NB4 (cell line): ENCODE measurements around the gene CCSER1.
"Not testable (repeated sequence)": the region's sequence is repeated elsewhere in the genome, so short reads cannot be mapped to it uniquely, and the experiment has no call there.

Source experiments
- DNase-seq: peaks from one replicate; pipeline ENCODE4 v3.0.0; 2010; ENCODE audit warnings: low read depth
- H3K4me3 ChIP-seq: one replicate; pipeline ENCODE4 v1.5.1; 2011; ENCODE audit warnings: mild to moderate bottlenecking, low read depth, low read length, moderate library complexity
- MYC ChIP-seq: IDR thresholded peaks from 2 replicates; pipeline ENCODE4 v1.6.1; 2011; ENCODE audit warnings: low read depth, low read length
- POLR2A ChIP-seq: IDR thresholded peaks from 2 replicates; pipeline ENCODE4 v1.6.1; 2011; ENCODE audit warnings: mild to moderate bottlenecking; ENCODE audit not compliant: insufficient read length; ENCODE audit errors: extremely low read depth
- TF ChIP-seq, protein P1 (sequence below): IDR thresholded peaks from 2 replicates; pipeline ENCODE4 v1.6.1; 2011; ENCODE audit warnings: low read depth, low read length
- TF ChIP-seq, protein P2 (sequence below): IDR thresholded peaks from one replicate; pipeline ENCODE4 v1.5.1; 2012; ENCODE audit warnings: low read depth, low read length

CCSER1 gene

DNA sequence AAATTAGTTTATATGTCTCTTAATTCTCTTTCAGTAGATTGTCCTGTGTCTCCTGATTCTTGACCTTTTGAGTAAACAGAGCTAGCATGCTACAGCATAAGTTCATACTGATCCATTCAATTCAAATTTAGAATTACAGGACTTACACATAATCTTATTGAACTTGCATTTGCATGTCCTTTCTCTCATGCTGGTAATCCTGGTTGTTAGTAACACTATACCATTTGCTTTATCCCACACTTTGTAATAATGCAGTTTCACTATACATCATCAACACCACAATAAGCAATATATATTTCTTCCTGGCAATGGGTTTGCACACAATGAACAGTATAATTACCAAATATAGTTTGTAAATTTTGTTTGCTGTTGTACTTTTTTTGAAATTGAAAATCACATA, 1239.4 kb downstream of the CCSER1 start:
- no peak overlapping the region for H3K4me3 ChIP-seq
- TF ChIP-seq, protein P1, sequence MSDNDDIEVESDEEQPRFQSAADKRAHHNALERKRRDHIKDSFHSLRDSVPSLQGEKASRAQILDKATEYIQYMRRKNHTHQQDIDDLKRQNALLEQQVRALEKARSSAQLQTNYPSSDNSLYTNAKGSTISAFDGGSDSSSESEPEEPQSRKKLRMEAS, result no peak
- TF ChIP-seq, protein P2, sequence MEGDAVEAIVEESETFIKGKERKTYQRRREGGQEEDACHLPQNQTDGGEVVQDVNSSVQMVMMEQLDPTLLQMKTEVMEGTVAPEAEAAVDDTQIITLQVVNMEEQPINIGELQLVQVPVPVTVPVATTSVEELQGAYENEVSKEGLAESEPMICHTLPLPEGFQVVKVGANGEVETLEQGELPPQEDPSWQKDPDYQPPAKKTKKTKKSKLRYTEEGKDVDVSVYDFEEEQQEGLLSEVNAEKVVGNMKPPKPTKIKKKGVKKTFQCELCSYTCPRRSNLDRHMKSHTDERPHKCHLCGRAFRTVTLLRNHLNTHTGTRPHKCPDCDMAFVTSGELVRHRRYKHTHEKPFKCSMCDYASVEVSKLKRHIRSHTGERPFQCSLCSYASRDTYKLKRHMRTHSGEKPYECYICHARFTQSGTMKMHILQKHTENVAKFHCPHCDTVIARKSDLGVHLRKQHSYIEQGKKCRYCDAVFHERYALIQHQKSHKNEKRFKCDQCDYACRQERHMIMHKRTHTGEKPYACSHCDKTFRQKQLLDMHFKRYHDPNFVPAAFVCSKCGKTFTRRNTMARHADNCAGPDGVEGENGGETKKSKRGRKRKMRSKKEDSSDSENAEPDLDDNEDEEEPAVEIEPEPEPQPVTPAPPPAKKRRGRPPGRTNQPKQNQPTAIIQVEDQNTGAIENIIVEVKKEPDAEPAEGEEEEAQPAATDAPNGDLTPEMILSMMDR, result no peak
- TF ChIP-seq MYC, result no peak
- no peak for TF ChIP-seq POLR2A
- no peak for DNase-seq

DNA sequence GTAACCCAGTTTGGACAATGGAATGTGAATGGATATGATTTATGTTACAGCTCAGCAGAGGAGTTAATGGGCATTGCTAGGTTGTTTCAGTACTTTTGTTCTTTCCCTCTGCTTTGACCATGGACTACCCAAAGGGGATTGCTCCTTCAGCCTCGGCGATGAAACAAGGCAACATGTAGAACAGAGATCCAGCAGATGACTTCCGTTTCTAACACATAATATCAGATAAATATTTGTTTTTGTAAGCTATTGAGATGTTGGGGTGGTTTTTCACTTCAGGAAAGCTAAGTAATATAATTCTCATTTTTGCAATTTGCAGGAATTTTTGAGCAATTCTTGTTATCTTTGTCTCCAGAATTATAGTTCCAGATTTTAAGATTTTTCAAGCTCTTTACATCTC, 1241.9 kb downstream of the CCSER1 start:
- DNase-seq, result no peak
- H3K4me3 ChIP-seq, result no peak overlapping the region
- TF ChIP-seq, protein P1, result no peak
- TF ChIP-seq POLR2A (no peak), MYC (no peak)
- TF ChIP-seq, protein P2, result no peak

DNA sequence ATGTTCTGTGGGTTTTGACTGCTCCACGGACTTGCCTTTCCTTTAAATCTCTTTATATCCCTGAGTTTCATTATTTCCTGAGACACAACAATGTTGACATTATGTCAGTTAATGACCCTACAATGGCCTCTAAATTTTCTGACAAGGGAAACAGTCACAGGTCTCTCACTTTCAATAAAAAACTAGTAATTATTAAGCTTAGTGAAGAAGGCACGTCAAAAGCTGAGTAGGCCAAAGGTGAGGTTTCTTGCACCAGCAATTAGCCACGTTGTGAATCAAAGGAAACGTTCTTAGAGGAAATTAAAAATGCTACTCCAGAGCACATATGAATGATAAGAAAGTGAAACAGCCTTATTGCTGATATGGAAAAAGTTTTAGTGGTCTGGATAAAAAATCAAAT, 1246.4 kb downstream of the CCSER1 start:
- H3K4me3 ChIP-seq, result no peak overlapping the region
- TF ChIP-seq, protein P2, result no peak
- TF ChIP-seq, protein P1, result no peak
- TF ChIP-seq POLR2A, result no peak
- DNase-seq, result no peak

DNA sequence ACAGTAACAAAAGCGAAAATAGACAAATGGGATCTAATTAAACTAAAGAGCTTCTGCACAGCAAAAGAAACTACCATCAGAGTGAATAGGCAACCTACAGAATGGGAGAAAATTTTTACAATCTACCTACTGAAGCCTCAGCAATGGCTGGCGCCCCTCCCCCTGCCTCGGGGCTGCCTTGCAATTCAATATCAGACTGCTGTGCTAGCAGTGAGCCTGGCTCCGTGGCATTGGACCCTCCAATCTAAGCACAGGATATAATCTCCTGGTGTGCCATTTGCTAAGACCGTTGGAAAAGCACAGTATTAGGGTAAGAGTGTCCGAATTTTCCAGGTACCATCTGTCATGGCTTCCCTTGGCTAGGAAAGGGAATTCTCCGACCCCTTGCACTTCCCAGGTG, 1278.2 kb downstream of the CCSER1 start:
- not testable (repeated sequence) for DNase-seq

DNA sequence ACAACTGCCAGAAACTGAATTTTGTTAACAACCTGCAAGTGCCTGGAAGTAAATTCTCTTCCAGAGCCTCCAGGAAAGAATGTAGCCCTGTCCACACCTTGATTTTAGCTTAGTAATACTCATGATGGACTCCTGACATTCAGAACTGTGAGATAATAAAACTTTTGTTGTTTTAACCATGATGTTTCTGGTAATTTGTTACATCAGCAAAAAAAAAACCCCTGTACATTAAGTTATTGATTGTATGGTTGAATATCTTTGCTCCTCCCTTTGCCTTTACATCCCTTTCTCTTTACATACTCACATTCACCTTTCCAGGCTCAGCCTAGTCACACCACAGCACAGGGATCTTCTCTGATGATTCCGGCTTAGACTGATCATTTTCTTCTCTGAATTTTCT, 1294.8 kb downstream of the CCSER1 start:
- no peak for DNase-seq
- H3K4me3 ChIP-seq, result no peak overlapping the region
- TF ChIP-seq POLR2A (no peak), MYC (no peak)
- TF ChIP-seq, protein P2, result no peak
- TF ChIP-seq, protein P1, result no peak

More for the DNA sequence above, 1278.2 kb downstream of the CCSER1 start:
- H3K4me3 ChIP-seq, result not testable (repeated sequence)

DNA sequence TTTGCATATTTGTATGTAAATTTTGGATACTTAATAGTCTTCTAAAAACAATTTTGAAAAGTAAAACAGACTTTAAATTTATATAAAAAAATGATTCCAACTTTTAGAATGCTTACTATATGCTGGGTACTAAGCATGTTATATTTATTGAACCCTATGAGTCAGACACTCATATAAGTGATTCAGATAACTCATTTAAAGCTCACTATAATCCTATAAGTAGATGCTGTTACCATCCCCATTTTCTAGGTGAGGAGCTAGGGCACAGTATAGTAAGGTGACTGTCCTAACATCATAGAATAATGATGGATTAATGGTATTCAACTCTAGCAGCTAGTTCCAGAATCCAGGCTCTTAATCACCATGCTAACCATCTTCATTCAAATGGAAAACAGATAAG, 1299.5 kb downstream of the CCSER1 start:
- TF ChIP-seq MYC (no peak), POLR2A (no peak)
- TF ChIP-seq, protein P2, result no peak
- TF ChIP-seq, protein P1, result no peak
- no peak overlapping the region for H3K4me3 ChIP-seq
- DNase-seq, result no peak

DNA sequence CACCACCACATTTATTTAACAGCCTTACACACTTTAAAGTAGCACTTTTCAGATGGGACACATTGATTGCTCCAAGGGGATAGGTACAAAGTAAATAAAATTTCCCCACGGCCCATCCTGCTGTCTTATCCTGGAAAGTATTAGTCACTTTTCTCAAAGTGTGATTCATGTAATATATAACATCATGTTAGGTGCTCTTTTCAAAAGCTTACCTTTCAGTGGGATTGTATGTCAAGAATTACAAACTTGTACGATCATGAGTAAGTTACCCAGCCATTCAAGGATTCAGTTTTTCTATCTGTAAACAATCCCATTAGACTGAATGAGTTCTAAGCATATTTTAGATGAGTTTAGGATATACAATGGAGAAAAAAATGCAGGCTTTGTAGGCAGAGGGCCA, 1300.0 kb downstream of the CCSER1 start:
- no peak overlapping the region for H3K4me3 ChIP-seq
- DNase-seq, result no peak
- TF ChIP-seq MYC (no peak), POLR2A (no peak)
- TF ChIP-seq, protein P2, result no peak
- TF ChIP-seq, protein P1, result no peak
